ENCODE measurements around the gene KLK10. TPM values are rescaled to one million over a fixed set of nuclear protein-coding genes. Genes with fewer than 3 reads are reported as not detected.

The KLK10 gene
- total RNA-seq, 4 donors from 2014 or later = 73.4 to 816 (median 310) TPM

GRCh38 chr19:51001515-51001914 is 18.0 kb downstream of the KLK10 start, which contains the start of gene KLK8:
KLK8 (minus strand) TSS chr19:51001604; CDS start chr19:51001167, 437 bp downstream.
- H3K4me3 ChIP-seq = peak within 1 kb of the TSS; percentile 37 to 49 (median 40)
- H3K27me3 ChIP-seq = peaks cover 0 to 59% (median 0%) of the 10 kb centered on the region in 4 donors
- H3K36me3 ChIP-seq = no peaks in the 10 kb centered on the region
- peaks cover 4 to 30% (median 13%) of the 10 kb centered on the region in 3 donors for H3K4me1 ChIP-seq
- DNase-seq = no peak
- peak within 1 kb of the TSS; percentile 28 to 90 (median 78) for H3K27ac ChIP-seq
- no peaks in the 10 kb centered on the region for H3K9me3 ChIP-seq
- TF ChIP-seq POLR2A (IDR thresholded peaks at IDR 0.05) = no peak
- TF ChIP-seq, protein P1, sequence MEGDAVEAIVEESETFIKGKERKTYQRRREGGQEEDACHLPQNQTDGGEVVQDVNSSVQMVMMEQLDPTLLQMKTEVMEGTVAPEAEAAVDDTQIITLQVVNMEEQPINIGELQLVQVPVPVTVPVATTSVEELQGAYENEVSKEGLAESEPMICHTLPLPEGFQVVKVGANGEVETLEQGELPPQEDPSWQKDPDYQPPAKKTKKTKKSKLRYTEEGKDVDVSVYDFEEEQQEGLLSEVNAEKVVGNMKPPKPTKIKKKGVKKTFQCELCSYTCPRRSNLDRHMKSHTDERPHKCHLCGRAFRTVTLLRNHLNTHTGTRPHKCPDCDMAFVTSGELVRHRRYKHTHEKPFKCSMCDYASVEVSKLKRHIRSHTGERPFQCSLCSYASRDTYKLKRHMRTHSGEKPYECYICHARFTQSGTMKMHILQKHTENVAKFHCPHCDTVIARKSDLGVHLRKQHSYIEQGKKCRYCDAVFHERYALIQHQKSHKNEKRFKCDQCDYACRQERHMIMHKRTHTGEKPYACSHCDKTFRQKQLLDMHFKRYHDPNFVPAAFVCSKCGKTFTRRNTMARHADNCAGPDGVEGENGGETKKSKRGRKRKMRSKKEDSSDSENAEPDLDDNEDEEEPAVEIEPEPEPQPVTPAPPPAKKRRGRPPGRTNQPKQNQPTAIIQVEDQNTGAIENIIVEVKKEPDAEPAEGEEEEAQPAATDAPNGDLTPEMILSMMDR (IDR thresholded peaks at IDR 0.05) = no peak
- 12 to 21% methylated on average over 3 to 6 of the region's 7 CpGs for WGBS, 2 donors
- intact Hi-C loops (cut with DNase I) = no loop called here

GRCh38 chr19:51000981-51001380 is 18.5 kb downstream of the KLK10 start:
- DNase-seq = no peak
- peak overlapping the region in 3 of 4 donors; percentile 75 to 90 (median 82) for H3K27ac ChIP-seq
- TF ChIP-seq, protein P1 (IDR thresholded peaks at IDR 0.05) = no peak
- no peak for TF ChIP-seq POLR2A (IDR thresholded peaks at IDR 0.05)
- no peaks in the 10 kb centered on the region for H3K36me3 ChIP-seq
- 29 to 55% methylated on average over 4 to 14 of the region's 16 CpGs for WGBS, 2 donors
- H3K4me3 ChIP-seq = peak overlapping the region; percentile 37 to 49 (median 40)
- H3K9me3 ChIP-seq = no peaks in the 10 kb centered on the region
- H3K4me1 ChIP-seq = peaks cover 4 to 30% (median 13%) of the 10 kb centered on the region in 3 donors
- intact Hi-C loops (cut with DNase I) = no loop called here
- peaks cover 0 to 56% (median 0%) of the 10 kb centered on the region in 4 donors for H3K27me3 ChIP-seq

GRCh38 chr19:51000426-51000825 is 19.1 kb downstream of the KLK10 start:
- intact Hi-C loops (cut with DNase I) = no loop called here
- Histone ChIP-seq H3K36me3 (no peaks in the 10 kb centered on the region), H3K27ac (peak overlapping the region in 3 of 4 donors; percentile 75 to 90 (median 82)), H3K4me1 (peaks cover 4 to 30% (median 13%) of the 10 kb centered on the region in 3 donors), H3K9me3 (no peaks in the 10 kb centered on the region), H3K4me3 (peak overlapping the region; percentile 37 to 49 (median 40)), H3K27me3 (peaks cover 0 to 56% (median 0%) of the 10 kb centered on the region in 4 donors)
- TF ChIP-seq POLR2A (IDR thresholded peaks at IDR 0.05) = no peak
- TF ChIP-seq, protein P1 (IDR thresholded peaks at IDR 0.05) = no peak
- no peak for DNase-seq
- 40 to 50% methylated on average over 1 of the region's 10 CpGs for WGBS, 2 donors

GRCh38 chr19:50998686-50999085 is 20.8 kb downstream of the KLK10 start:
- DNase-seq = no peak
- no peaks in the 10 kb centered on the region for H3K9me3 ChIP-seq
- intact Hi-C loops (cut with DNase I) = no loop called here
- peaks cover 4 to 30% (median 13%) of the 10 kb centered on the region in 3 donors for H3K4me1 ChIP-seq
- no peak overlapping the region for H3K4me3 ChIP-seq
- 39 to 51% methylated on average over 4 of the region's 4 CpGs for WGBS, 2 donors
- H3K27me3 ChIP-seq = peaks cover 0 to 54% (median 0%) of the 10 kb centered on the region in 4 donors
- no peak for TF ChIP-seq POLR2A (IDR thresholded peaks at IDR 0.05)
- TF ChIP-seq, protein P1 (IDR thresholded peaks at IDR 0.05) = no peak
- H3K36me3 ChIP-seq = no peaks in the 10 kb centered on the region
- H3K27ac ChIP-seq = no peak overlapping the region

DNA sequence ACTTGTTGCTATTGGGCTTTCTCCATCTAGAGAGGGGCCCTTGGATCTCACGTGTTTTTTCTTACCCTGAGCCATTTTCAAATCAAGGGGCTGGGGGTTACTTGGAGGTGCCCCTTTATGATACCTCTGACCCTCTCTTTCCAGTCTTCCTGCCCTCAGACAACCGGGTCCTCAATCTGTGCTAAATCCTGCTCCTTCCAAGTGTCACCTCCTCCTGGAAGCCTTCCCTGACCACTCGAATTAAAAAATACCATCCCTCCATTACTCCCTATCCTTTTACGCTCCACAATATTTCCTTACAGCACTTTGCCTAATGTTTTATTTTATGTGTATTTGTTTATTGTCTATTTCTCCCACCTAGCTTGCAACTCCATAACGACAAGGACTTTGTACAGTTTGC is 21.4 kb downstream of the KLK10 start:
- 67 to 71% methylated on average over 5 of the region's 5 CpGs for WGBS, 2 donors
- TF ChIP-seq, protein P1 (IDR thresholded peaks at IDR 0.05) = no peak
- TF ChIP-seq POLR2A (IDR thresholded peaks at IDR 0.05) = no peak

More for the DNA sequence above, 21.4 kb downstream of the KLK10 start:
- Histone ChIP-seq H3K27me3 (peaks cover 0 to 48% (median 0%) of the 10 kb centered on the region in 4 donors), H3K4me3 (no peak overlapping the region), H3K27ac (no peak overlapping the region), H3K9me3 (no peaks in the 10 kb centered on the region), H3K4me1 (peaks cover 4 to 30% (median 13%) of the 10 kb centered on the region in 3 donors), H3K36me3 (no peaks in the 10 kb centered on the region)
- intact Hi-C loops (cut with DNase I) = no loop called here
- no peak for DNase-seq
